ENCODE results near the gene GNMT.

GRCh38 chr6:43013097-43013842 lies 52.7 kb downstream of the GNMT start:
- TF ChIP-seq EP300 (IDR thresholded peaks at IDR 0.05) (no peak), POLR2A (IDR thresholded peaks at IDR 0.05) (no peak), POLR2AphosphoS5 (IDR thresholded peaks at IDR 0.05) (no peak)
- TF ChIP-seq, protein P1, sequence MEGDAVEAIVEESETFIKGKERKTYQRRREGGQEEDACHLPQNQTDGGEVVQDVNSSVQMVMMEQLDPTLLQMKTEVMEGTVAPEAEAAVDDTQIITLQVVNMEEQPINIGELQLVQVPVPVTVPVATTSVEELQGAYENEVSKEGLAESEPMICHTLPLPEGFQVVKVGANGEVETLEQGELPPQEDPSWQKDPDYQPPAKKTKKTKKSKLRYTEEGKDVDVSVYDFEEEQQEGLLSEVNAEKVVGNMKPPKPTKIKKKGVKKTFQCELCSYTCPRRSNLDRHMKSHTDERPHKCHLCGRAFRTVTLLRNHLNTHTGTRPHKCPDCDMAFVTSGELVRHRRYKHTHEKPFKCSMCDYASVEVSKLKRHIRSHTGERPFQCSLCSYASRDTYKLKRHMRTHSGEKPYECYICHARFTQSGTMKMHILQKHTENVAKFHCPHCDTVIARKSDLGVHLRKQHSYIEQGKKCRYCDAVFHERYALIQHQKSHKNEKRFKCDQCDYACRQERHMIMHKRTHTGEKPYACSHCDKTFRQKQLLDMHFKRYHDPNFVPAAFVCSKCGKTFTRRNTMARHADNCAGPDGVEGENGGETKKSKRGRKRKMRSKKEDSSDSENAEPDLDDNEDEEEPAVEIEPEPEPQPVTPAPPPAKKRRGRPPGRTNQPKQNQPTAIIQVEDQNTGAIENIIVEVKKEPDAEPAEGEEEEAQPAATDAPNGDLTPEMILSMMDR (IDR thresholded peaks at IDR 0.05): no peak

Measured in suprapubic skin (tissue), 4 donors.